ENCODE results near the gene PARK7.

PARK7 gene

DNA sequence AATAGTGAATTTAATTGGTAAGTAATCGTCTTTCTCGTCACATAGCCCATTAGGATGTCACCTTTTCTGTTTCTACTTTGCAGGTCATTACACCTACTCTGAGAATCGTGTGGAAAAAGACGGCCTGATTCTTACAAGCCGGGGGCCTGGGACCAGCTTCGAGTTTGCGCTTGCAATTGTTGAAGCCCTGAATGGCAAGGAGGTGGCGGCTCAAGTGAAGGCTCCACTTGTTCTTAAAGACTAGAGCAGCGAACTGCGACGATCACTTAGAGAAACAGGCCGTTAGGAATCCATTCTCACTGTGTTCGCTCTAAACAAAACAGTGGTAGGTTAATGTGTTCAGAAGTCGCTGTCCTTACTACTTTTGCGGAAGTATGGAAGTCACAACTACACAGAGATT, 23.3 kb downstream of the PARK7 start:
- DNase-seq (ENCODE audit: low read depth) = no peak

DNA sequence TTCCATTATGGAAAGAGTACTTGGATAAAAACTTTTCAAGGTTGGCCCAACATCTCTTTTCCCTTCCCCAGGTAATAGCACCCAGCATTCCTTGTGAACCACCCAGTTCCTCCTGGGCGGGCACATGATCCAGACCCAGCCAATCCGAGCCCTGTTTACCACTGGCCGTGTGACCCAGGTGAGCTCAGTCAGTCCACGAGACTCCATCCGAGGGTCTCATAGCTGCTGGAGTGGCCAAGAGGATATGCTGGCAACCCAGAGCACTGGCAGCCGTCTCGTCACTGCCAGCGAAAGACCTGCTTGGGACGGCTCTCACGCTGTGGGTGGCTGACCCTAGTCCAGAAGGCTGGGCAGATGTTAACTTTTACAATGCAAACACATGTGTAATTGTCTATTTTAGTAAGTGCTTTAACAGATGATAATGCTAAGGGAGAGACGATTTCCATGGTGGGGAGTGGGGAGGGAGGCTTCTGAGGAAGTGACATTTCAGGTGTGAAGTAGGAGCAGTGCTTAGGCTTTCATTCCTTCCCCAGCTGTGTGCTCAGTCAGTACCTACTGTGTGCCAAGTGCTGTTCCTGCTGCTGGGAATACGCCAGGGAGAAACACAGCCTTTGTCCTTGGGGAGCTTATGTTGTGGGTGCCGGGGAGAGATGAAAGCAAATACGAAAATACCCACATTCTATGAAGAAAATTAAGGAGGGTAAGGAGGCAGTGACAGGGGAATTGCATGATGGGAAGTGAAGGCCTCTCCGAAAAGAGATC, 24.5 kb downstream of the PARK7 start:
- no peak for DNase-seq (ENCODE audit: low read depth)

DNA sequence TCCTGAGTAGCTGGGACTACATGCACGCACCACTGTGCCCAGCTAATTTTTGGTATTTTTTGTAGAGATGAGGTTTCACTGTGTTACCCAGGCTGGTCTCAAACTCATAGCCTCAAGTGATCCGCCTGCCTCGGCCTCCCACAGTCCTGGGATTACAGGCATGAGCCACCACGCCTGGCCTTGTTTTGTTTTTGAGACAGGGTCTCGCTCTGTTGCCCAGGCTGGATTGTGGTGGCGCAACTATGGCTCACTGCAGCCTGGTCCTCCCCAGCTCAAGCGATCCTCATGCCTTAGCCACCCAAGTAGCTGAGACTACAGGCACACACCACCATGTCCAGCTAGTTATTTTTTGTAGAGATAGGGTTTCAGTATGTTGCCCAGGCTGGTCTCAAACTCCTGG, 26.0 kb downstream of the PARK7 start:
- no peak for DNase-seq (ENCODE audit: low read depth)

DNA sequence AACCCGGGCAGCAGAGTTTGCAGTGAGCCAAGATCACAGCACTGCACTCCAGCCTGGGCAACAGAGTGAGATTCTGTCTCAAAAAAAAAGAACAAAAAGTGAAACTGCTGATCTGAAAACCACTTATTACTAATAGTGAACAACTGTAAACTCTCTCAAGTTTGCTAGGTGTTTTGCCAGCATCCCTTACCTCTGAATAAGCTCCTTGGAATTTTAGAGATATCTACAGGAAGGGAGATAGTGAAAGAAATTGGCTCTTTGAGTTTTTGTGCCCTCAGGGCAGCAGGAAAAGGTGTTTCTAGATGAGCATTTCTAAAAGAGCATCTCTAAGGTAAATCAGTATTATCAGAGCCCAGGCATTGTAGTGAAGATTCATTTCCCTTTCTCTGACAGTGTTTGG, 27.1 kb downstream of the PARK7 start:
- DNase-seq (ENCODE audit: low read depth) = no peak

DNA sequence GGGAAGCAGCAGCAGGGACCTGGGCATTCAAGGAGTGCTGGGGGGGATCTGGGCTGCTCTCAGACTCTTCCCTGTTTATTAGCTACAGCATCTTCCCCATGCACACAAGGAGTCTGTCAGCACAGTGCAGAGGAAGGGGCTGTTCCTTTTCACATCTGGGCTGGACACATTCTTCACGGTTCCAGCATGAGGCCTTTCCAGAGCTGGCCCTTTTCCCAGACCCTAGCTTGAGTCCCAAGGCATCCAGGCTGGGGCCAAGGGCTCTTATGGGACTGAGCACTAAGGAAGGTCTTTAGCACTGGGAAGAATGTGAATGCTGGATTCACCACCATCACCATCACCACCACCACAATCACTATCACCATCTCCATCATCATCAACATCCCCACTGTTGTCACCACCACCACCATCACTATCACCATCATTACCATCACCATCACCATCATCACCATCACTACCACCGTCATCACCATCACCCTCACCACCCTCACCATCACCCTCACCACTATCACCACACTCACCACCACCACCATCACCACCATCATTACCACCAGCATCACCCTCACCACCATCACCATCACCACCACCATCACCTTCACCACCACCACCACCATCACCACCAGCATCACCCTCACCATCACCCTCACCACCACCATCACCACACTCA, 28.4 kb downstream of the PARK7 start:
- DNase-seq (ENCODE audit: low read depth) = no peak

DNA sequence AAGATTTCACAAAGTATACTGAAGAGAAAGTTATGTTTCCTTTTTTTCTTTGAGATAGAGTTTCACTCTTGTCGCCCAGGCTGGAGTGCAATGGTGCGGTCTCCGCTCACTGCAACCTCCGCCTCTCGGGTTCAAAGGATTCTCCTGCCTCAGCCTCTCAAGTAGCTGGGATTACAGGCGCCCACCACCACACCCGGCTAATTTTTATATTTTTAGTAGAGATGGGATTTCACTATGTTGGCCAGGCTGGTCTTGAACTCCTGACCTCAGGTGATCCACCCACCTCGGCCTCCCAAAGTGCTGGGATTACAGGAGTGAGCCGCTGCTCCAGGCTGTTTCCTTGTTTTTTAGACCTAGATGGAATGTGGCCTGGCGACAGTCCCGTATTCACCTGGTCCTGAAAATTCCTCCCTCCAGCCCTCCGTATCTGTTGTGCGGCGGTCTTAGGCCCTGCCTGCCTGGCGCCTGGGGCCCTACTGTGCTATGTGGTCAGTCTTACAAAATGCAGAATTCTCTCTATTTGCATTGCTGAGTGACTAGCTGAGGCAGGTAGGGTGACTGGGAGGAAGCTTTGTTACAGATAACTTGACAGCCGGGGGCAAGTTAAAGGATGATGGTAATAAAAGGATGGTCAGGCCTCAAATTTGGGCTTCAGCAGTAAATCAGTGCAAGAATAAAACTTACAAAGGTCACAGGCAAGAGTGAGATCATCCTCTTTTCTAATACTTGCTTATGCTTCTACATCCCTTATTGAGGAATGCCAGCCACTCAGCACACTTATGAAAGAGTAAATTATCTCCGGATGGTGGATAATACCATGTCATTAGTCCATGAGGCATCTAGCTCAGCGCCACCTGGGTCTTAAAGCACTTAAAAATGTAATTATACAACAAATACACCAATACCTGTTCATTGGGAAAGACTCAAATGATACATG, 30.3 kb downstream of the PARK7 start:
- DNase-seq (ENCODE audit: low read depth) = no peak

DNA sequence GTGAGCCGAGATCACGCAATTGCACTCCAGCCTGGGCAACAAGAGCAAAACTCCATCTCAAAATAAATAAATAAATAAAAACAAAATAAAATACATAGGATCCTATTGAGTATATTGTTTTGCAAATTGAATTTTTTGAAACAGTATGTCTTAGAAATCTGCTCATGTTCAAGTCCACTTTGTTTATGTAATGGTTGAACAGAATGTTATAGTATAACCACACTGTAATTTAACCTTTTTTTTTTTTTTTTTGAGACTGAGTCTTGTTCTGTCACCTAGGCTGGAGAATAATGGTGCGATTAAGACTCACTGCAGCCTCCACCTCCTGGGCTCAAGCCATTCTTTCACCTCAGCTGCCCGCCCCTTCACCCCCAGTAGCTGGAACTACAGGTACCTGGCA, 31.4 kb downstream of the PARK7 start:
- DNase-seq (ENCODE audit: low read depth) = no peak

DNA sequence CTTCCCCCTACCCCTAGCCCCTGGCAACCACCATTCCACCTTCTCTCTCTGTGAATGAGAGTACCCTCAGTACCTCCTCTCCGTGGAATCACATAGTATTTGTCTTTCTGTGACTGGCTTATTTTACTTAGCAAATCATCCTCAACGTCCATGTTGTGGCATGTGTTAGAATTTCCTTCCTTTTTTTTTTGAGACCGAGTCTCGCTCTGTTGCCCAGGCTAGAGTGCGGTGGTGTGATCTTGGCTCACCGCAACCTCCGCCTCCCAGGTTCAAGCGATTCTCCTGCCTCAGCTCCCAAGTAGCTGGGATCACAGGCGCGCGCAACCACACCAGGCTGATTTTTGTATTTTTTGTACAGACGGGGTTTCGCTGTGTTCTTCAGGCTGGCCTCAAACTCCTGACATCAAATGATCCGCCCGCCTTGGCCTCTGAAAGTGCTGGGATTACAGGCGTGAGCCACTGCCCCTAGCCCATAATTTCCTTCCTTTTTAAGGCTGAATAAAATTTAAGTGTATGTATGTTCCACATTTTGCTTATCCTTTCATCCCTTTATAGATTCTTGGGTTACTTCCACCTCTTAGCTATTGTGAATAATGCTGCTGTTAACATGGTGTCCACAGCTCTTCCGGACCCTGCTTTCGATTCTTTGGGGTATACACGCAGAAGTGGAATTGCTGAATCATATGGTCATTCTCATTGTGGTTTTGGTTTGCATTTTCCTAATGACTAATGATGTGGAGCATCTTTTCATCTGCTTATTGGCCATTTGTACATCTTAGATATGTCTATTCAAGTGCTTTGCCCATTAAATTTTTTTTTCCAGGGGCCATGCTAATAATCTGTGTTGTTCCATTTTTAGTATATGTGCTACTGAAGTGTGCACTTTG, 32.3 kb downstream of the PARK7 start:
- DNase-seq (ENCODE audit: low read depth) = peak; percentile 66

DNA sequence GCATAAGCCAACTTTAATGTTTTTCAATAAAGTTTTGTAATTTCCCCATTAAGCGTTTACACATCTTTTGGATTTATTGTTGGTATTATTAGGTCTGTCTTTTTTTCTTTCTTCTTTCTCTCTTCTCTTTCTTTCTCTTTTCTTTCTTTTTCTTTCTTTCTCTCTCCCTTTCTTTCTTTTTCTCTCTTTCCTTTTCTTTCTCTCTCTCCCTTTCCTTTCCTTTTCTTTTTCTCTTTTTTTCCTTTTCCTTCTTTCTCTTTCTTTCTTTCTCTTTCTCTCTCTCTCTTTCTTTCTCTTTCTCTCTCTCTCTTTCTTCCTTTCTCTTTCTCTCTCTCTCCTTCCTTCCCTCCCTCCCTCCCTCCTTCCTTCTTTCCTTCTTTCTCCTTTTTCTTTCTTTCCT, 33.3 kb downstream of the PARK7 start:
- DNase-seq (ENCODE audit: low read depth) = no peak

DNA sequence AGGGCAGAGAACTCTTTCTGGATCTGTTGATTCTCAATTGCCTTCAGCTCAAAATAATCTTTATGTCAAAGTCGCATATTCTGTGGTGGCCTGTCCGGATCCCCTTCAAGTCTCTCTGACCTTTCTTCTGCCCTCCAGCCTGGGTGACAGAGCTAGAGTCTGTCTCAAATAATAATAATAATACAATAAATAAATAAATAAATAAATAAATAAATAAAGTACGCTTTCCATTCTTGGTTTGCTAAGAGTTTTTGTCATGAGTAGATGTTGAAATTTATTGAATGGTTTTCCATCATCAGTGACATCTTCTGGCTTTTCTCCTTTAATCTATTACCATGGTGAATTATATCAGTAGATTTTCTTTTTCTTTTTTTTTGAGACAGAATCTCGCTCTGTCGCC, 33.9 kb downstream of the PARK7 start:
- DNase-seq (ENCODE audit: low read depth) = no peak

DNA sequence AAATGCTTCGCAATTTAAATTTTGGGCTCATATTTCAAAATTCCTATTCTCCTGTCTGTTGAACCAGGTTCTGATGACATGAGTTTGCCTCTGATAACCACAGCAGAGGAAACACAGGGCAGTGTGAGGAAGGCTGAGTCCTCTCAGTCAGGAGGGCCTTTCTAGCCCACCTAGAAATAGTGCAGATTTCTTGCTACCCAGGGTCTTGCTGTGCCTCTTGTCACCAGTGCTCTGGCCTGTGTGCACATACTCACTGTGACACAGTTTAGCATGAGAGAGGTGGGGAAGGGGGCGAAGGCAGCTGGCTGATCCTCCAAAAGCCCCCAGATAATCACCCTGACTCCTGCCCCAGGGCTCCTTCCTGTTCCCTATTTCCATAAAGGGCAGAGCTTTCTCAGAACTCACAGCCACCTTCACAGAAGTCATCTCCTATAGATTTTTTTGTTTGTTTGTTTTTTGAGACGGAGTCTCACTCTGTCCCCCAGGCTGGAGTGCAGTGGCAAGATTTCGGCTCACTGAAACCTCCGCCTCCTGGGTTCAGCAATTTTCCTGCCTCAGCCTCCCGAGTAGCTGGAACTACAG, 40.9 kb downstream of the PARK7 start:
- DNase-seq (ENCODE audit: low read depth) = no peak

DNA sequence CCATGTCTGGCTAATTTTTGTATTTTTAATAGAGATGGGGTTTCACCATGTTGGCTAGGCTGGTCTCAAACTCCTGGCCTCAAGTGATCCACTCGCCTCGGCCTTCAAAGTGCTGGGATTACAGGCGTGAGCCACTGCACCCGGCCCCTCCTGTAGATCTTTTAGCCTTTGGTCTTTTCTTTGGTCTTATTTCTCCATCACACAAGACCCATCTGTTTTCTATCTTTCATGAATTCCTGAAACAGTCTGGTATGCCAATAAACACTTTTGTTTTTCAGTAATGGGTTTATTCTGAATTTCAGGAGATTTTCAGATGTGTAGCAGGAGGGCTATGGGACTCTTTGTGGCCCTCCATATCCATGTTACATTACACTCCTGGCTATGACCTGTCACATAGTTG, 41.4 kb downstream of the PARK7 start:
- no peak for DNase-seq (ENCODE audit: low read depth)

DNA sequence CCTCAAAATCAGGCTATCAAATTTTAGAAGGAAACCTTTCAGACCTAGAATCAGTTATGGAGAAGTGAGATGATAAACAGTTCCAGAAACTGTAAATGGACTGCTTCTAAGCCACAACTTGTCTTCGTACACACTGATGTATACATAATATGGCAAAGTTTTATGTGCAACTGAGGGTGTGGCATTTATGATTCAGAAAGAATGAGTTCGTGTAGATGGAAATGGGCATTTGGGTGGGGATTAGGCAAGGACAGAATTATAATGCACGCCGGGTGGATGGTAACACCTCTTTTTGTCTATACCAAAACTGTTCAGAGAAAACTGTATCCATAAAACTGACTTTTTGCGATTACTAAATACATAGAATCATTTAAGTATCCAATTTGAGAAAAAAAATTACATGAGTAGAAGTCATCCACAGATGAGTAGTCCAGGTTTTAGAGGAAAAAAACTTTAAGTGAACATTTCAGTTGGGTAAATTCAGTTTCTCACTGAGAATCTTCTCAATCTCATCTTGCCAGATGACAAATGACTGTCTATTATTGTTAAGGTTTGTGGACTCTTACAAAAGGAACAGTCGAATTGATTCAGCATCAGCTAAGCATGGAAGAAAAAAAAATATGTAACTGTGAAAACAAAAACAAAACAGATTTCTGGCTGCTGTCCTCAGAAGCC, 42.1 kb downstream of the PARK7 start:
- no peak for DNase-seq (ENCODE audit: low read depth)

DNA sequence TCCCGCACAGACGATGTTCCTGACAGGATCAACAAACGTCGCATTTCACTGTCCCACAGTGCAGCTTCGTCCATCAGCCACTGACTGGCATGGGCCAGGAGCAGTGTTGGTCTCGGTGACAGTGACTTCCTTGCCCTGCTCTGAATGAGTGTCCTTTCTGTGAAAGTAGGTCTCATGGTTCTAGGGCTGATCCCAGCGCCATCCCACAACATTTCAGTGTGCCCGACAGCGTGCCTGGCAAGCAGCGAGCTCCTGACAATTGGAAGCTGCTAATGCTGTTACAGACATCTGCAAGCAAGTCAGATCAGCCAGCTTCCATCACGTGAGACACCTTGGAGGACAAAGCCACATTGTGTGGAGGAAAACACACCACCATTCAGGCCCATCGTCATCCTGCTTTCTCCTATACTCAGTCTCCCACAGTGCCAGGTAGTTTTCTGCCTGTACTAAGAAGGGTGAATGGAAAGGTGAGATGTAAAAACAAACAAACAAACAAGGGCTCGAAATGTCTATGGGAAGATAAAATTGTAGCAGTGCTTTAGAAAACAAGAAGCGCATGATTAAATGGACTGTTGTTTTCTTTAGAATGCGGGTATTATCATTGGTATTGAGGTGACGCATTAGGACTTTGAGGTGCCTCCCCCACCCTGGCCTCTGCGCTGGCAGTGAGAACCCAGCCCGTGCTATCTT, 42.7 kb downstream of the PARK7 start:
- DNase-seq (ENCODE audit: low read depth) = no peak

DNA sequence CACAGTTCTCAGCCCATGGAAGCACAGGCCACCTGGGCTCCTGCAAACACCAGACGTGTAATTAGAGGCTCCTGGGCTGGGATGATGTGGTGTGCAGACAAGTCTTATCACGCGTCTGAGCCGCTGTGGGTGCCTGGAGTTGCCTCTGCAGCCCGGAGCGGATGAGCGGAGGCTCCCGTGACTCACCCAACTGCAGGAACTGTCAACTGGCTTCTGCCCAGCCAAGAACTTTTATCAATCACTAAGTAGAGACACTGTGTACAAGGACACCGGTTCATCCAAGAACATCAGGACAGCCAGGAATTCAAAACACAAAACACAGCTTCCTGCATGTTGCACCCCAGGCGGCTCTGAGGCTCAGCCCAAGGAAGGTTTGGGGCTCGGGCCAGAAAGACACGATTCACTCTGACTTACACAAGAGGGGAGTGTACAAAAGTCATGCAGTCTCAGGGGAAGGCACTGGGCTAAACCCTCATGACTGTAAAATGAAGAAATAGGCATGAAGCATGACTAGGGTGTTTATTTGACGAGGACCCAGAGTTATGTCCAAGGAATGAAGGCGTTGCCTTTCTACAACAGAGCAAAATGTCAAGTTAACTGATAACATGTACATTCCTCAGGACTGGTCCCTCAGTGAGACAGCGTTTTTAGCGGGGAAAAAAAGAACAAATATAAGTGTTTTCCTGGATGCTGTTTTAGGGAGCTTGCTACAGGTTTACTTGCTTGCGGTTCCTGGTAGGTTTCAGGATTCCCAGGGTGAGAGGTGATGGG, 43.5 kb downstream of the PARK7 start:
- DNase-seq (ENCODE audit: low read depth) = peak; percentile 97

DNA sequence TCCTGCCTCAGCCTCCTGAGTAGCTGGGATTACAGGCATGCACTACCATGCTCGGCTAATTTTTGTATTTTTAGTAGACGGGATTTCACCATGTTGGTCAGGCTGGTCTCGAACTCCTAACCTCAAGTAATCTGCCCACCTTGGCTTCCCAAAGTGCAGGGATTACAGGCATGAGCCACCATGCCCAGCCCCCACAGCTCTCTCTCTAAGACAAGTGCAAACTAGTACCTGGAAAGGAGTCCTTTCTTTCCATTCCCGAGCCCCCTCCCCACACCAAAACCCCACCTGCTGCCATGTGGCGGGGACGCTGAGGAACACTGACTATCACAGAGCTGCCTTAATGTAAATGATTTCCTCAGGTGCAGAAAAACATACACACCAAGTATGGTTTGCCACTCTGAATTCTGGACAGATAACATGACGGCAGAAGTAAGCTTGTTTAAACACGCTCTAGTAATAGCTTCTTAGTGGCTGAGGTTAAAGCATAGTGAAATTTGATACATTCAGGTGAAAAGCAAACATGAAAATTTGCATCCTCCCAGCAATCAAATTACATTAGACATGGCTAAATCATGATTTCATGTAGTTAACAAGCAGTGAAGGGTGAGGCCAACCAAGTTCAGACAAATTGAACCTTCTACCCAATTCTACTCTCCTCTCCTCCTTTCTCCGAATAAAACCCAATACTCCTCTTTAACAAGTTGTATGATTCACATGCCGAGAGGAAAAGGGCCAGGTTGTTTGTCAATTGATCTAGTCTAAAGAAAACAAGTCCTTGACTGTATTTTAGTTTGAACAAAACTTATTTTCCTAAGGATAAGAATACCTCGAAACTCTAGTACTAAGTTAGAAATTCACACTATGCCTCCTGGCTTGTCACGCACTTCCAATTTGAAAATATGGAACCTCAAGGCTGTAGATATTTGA, 44.8 kb downstream of the PARK7 start:
- DNase-seq (ENCODE audit: low read depth) = no peak

DNA sequence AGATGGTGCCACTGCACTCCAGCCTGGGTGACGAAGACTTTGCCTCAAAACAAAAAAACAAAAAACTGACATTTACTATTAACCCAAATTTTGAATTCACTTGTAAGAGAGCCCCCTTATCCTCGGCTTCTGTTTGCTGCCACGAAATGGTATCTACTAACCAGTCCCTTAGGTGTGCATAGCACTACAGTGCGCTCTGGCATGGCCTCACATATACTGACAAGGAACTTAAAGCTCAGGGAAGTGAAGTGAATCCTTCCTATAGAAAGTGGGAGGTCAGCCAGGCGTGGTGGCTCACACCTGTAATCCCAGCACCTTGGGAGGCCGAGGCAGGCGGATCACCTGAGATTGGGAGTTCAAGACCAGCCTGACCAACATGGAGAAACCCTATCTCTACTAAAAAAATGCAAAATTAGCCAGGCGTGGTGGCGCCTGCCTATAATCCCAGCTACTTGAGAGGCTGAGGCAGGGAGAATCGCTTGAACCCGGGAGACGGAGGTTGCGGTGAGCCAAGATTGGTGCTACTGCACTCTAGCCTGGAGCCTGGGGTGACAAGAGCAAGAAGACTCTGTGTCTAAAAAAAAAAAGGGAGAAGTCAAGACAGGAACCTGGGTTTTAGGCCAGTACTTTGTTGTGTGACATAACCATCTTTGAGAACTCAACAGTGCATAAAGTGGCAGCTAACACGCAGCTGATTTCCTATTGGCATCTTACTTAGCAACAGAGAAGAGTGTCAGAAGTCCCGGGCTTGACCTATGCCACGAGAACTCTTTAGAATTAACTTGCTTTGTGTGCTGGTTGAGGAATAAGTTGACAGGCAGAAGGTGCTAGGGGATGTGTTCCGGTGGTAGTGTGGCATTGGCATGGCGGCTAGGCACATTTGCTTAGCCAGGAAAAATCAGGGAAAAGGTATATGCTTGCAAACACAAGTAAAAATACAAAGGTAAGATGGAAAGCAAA, 47.8 kb downstream of the PARK7 start:
- no peak for DNase-seq (ENCODE audit: low read depth)

All from HS-5 (cell line).